HG03571 (cell line): ENCODE data around the gene PRLR.

Experiments used
- ATAC-seq: cut with Tn5 transposase; IDR thresholded peaks from one replicate; pipeline ENCODE4 v1.9.1; 2021; ENCODE audit not compliant: unreplicated experiment

Gene PRLR

DNA sequence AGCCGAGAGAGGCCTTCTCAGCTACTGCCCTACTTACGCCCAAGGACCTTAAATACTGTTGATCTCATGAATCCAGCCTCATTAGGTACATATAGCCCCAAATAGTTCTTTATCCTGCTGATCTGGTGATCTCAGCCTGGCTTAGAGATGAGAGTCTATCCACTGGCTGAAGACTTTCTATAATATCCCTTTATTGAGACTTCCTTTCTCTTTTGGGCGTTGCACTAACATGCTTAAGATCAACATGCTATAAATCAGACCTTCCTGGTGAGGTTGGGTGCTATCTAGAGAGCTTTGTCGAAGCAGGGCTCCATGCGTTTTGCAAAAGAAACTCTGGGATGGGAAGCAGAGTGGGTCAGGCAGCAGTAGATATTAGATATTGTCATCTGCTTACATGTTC is 138.6 kb downstream of the PRLR start:
- ATAC-seq: no peak

DNA sequence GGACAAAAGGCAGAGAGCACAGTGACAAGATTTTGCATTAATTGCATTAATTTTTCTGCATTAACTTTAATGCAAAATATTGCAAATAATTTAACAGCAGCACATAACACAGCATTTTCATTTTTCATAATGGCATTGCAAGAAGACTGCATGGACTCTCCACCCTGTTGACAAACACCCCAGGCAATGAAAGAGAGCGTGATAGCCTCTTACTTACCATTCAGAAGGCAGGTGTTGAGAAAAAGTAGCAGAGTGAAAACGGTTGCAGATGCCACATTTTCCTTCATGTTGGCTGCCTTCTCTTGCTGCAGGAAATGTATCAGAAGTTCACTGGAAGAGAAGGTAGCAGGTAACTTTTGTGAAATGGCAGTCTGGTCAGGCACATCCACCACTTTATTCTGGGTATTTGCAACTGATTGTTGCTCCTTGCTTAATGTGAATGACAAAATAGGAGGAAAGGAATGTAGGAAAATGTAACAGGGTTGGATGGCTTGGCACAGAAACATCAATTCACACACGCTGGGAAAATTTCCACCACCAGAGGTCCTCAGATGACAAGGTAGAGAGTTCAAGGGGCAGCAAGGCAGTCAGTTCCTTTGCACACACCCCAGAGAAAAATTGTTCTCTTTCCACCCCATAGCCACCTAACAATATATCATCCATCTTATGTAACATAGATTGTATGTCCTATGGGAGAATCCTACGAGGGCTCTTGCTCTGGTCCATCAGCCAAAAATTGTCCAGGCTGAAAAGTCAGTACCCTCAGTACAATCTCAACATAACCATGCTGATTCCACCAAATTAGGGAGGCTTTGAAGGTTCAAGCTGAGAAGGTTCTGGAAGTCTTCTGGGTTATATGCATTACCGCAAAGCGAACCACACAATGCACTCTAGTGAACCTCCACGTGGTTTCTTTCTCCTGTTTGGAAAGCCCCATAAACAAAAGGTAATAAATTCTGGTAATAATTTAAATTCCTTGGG is 140.7 kb downstream of the PRLR start:
- ATAC-seq: no peak

DNA sequence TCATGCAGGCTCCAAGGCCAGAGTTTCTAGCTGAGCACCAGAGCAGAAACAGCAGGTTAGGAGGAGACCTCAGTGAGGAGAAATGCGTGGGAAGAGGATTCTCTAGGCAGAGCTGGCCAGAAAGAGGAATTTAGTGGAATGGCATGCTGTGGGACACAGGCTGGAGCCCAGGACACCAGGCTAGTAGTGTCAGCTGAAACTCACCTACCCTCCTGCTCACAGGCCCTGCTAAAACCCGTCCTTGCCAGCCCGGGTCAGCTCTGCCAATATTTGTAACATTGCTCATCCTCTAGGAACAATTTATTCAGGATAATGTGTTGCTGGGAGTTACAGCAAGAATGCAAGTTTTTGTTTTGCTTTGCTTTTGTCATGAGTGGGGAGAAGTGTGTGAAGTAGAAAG is 142.3 kb downstream of the PRLR start:
- ATAC-seq: no peak

DNA sequence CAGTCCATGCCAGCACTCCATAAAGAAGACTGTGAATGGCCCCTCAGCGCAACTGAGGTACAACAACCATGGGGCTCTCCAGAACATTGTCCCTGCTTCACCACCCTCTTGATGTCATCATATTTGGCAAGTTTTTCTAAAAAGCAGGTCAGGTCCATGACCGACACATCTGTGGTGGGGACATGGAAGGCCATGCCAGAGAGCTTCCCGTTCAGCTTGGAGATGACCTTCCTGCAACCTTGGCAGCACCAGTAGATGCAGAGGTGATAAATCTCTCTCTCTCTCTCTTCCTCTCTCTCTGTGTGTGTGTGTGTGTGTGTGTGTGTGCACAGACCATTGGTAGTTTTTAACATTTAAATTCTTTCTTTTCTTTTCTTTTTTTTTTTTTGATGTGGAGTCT is 147.1 kb downstream of the PRLR start:
- ATAC-seq: no peak

DNA sequence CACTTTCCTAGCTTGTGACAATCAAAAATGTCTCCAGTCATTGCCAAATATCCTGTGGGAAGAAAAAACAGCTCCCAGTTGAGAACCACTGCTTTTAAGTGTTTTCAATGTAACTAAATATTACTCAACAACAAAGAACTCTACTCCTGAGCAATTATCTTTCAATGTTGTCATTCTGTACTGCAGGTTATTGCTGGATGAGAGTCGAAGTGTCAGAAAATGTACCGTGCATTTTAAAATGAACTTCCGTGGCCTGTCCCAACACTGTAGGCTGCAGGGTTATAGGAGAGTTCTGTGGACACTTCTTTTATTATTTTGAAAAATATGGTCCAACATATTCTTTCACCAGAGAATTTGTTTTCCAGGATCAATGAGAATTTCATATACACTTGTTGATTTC is 147.8 kb downstream of the PRLR start:
- ATAC-seq: no peak

DNA sequence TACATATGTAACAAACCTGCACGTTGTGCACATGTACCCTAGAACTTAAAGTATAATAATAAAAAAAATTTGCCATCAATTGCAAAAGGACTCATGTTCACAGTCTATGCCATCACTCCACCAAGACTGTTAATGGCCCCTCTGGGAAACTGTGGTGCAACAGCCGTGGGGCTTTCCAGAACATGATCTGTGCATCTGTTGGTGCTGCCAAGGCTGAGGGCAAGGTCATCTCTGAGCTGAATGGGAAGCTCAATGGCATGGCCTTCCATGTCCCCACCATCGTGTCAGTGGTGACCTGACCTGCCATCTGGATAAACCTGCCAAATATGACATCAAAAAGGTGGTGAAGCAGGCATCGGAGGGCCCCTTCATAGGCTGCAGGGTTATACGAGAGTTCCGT is 149.2 kb downstream of the PRLR start:
- ATAC-seq: no peak

DNA sequence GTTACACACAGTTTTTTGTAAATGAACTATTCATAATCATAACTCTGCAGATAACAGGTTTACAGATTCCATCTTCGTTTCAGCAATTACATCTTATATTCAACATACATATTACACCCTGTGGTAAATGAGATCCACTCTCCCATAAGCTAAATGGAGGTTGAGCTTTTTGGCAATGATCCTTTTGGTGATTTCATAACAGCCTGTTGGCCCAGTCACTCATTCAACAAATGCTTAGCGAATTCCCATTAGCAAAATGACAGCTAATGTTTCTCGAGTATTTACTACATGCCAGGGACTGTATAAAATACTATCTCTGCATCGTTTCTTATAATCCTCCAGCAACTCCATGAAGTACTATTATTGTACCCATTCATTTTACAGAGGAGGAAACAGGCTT is 157.1 kb downstream of the PRLR start:
- no peak for ATAC-seq

DNA sequence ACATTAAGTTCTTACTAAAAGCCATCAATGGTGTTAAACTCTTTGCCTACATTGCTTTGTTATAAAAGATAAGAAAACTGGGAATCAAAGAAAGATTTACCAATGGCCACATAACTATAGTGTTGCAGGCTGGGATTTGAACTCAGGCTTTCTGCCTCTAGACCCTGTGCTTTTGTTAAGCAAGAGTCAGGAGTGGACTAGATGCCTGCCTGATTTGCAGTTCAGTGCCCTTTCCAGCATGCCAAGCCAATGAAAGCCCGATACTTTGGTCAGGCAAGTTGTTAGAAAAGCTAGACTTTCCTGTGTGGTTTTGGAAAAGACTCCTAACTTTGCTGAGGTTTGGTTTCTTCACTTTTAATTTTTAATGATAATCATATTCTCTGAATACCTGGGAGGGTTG is 161.1 kb downstream of the PRLR start:
- ATAC-seq: no peak

DNA sequence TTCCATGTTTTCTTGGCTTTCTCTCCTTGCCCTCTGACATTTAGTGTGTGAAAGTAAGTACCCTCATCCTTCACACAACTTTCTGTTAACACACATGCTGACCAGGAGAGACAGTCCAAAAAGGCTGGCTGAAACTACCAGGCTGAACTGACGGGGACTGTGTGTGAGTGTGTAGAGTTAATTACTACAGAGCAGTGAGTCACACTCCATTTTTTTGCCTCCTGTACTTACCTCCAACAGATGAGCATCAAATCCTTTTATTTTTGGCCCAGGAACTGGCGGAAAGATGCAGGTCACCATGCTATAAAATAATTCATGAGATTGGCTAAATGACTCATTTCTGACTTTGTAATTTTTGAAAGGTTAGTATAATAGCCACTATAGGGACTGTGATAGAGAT is 162.3 kb downstream of the PRLR start:
- no peak for ATAC-seq

DNA sequence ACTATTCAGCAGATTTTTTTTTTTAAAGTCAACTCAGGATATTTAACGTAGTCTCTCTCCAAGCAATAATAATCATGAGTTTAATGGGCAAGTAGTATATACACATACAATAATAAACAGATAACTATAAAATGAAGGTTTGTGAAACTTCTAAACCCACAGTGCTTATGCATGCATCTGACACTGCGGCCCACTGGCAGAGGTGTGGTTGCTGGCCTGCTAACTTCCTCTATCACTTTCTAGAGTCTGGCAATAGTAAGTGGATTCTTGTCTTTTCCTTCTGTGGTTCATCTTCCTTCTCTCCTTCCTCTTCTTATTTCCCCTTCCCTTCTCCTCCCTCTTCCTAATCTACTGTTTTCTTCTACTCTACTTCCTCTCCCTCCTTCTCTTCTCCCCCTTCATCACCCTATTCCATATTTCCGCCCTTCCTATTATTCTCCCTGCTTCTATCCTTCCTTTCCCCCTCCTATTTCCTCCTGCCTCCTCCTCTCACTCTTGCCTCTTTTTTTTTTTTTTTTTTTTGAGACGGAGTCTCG is 164.0 kb downstream of the PRLR start:
- peak; percentile 92 for ATAC-seq

DNA sequence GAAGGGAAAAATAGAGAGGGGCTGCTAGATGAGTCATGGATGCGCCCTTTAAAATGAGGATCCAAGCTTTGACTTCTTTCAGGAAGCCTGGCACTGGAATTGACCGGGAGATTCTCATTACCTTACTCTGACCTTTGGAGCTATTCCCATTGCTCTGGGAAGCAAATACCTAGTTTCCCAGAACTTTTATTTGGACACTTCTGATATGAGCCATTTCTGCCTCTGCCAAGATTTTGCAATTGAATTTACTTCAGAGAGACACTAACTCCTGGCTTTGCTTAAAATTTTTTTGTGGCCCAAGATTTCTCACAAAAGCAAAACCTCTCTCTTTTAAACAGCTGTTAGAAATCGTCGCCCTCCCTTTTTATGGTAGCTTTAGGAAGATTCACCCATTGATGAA is 166.9 kb downstream of the PRLR start:
- ATAC-seq: no peak

DNA sequence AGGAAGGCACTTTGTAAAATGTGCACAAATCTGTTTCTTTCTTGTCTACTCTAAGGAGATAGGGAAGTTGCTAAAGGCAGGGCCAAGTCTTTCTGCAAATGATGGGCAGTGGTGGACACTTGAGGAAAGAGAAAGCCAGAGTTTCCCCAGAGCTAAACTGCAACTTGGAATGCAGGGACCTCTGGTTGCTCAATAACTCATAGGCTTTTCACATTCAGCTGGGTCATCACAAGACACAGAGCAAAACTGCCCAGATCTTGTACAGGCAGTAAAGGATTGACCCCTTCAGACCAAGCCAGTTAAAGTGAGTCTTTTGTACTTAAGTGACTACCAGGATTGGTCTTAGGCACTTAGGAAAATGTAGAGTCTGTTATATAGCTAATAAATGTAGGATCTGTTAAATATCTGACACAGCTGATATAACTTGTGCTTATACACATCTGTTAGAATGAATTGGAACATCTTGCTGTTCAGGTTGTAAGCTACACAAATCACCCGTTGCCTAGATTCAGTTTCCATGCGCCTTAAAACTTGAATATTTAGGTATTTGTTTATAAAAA is 169.0 kb downstream of the PRLR start:
- ATAC-seq: no peak

DNA sequence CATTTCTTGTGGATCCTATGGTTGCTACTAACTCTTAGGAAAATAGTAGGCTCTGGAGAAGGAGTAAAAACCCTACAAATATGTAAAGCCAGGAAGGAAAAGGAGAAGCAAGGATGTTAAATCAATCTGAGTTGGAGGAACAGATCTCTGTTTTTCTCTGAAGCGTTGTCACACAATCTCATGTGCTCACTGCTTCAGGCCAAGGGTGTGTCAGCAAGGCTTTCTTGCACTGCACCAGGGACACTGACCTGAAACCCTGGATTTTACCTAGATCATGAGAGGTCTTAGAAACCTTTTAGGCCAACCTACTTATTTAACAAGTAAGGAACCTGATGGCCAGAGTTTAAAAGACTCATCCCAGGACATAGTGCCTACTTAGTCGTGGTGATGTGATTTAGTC is 170.1 kb downstream of the PRLR start:
- no peak for ATAC-seq

DNA sequence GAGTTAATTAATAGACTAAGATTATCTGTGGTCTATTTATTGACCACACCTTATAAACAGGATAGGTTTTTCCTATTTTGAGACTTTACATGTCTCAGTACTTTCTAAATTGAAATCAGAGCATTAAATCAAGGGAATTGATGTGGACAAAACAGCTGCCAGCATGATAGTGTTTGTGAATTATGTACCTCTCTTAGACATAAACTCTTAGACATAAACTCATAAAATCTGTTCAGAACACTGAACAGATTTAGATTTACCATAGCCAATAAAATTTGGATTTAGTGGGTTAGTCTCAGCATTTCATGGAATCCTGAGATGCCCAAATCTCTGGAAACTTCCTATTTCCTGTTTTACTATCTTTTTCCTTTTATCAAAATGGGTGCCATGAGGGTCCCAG is 171.0 kb downstream of the PRLR start:
- ATAC-seq: no peak

DNA sequence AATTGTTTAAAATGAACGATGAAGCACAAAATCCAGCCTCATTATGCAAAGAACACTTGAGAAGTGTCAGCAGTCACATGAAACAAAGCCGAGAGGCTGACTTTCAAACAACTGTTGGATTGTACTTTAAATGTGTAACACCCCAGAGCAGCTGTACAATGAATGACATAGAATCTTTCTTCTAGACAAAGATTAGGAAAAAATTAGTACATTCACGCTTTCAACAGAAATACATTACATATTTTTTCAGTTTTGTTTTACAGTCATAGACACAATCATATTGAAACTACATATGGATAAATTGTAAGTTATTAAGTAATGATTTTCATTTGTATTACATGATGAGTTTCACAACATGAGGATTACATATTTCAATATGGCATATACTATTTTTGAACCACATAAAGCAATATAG is 171.9 kb downstream of the PRLR start:
- ATAC-seq: peak; percentile 96

DNA sequence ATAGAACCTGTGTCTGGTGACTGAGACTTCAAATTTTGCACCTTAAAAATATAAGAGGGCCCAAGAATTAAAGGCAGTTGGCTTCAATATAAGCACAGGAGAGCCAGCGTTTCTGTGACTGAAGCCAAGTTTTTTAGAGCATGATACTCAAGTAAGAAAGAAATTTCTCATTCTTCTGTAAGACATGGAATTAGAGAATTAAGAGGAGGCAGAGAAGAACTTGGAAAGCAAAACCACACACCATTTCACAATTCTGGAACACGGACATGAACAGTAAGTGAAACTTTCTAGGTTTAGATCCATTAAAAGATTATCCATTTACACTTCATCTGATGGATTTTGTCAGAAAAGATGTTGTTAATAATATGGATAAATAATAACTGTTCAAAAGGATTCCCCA is 173.6 kb downstream of the PRLR start:
- no peak for ATAC-seq

DNA sequence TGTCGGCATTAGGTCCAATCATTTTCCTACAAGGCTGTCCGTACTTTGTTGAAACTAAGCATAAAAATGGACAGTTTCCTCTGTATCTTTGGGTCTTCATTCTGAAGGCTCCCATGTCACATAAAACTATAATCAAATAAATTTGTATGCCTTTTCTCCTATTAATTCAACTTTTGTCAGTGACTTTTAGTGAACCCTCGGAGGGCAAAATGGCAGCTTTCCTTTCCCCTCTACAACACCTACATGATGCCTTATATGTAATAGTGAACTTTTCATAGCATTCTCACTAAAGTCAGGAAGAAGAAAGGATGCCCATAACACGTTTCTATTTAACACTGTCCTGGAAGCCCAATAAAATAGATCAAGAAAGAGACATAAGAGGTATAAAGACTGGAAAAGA is 177.4 kb downstream of the PRLR start:
- no peak for ATAC-seq

DNA sequence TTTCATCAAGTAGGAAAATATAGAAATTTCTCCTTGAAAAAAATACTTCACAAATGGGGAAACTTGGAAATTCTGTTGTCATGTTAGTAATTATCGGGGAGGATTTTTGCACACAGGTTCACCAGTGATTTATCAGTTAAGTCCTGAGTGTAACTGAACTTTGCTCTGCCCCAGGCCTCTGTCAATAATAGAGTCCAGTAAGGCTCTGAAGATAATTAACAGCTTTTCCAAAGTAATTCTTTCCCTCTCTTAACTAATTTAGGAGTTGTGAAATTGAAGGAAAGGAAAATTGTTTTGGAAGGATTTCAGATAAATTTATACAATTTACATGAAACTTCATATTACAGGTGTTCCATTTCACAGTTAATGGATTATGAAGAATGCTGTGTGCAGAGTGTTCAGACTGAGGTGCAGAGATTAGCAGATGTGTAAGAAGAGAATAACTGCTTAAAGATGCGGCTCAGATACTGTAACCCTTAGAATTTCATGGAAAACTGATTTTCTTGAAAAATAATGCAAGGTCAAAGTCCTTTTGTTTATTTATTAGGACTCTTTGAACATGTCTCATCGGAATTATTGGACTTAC is 179.7 kb downstream of the PRLR start:
- ATAC-seq: no peak

DNA sequence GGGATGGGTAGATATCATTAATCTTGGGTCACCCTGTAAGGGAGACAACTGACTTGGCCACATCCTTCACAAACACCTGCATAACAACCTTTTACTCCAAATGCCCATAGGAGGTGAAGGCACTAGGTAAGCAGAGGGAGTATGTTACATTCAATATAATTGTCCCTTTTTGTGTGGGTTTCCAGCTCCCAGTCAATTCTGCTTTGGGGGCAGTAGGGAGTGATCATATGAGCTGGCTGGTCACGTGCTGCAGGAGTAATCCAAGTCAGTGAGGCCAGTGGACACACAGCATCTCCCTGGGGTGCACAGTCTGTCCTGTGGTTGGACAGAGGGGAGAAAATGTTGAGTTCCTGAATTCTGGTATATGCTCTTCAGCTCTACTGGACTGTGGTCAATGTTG is 181.4 kb downstream of the PRLR start:
- no peak for ATAC-seq

DNA sequence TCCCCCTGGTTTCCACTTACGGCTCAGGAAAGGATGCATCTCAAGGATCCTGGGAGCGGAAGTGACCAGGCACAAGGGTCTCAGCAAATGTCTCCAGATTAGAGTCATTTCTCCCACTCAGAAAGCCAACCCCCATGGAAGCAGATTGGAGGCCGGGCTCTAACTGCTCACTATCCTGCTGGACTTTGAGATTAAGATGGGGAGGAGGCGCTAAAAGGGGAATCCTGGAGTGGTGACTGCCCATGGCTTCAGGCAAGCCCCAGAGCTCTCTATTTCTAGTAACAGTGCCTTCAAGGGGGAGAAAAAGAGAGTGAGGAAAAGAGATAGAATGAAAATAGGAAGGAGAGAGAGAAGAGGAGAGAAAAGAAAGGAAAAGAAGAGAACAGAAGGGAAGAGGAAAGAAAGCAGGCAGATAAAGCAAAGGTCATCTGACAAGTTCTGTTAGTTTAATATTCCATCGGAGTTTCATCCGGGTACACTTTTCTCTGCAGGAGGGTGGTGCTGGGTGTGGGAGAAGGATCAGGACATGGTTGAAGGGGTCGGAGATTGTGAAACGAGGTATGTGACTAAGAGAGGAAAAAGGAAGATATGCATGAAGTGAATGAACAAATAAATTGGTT is 182.4 kb downstream of the PRLR start, which contains the start of gene AGXT2:
TSS of gene AGXT2 (minus strand) at position 165 of the 620 bp plus-strand sequence. CDS start at position 108, 57 bp downstream.
- ATAC-seq: no peak

DNA sequence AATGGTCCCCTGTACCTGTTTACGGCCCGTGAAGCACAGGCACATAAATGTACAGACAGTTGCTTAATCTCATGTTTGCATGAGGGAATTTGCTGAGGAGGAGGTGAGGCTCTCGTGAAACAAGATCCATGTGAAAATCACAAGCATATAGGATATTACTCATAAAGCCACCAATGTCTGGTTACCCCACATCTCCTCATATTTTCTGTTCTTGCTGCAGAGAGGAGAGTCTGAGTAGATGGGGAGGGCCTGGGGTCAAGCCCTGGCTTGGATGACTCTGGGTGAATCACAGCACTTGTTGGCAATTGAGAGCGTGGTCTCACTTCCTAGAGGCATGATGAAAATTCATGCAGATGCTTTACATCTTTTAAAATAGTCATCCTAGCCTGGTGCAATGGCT is 183.5 kb downstream of the PRLR start:
- no peak for ATAC-seq
